ENCODE data around the gene FREY1. TPM values are rescaled to one million over a fixed set of nuclear protein-coding genes. Genes with fewer than 3 reads are reported as not detected.

The FREY1 gene
- total and polyA plus RNA-seq, 2 of the 4 experiments (the other 2 are of a cell fraction) = 0.21 TPM; not detected in 1

DNA sequence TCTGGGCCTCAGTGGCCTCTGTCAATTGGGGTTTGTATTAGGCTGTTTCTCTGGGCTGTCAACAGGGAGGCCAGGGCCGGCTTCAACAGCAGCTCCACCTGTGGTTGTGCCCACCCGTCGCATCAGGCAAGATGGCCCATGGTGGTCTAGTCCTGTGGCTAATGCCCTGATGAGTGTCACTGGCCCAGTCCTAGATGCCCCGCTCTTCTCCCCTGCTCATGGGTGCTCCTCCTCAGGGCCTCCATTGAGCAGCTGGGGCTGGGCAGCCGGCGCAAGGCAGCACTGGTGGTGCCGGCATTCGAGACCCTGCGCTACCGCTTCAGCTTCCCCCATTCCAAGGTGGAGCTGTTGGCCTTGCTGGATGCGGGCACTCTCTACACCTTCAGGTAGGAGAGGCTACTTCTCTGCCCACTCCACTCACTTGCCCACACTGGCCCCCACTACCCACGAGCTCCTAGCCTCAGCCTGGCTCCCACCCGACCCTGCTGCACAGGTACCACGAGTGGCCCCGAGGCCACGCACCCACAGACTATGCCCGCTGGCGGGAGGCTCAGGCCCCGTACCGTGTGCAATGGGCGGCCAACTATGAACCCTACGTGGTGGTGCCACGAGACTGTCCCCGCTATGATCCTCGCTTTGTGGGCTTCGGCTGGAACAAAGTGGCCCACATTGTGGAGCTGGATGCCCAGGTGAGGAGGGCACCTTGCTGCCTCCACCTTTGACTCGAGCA lies 20.8 kb upstream of the FREY1 start:
- H2AK9ac ChIP-seq (replicated peaks; ENCODE audit: low read depth, low read length, poor library complexity) = no peak overlapping the region
- no peaks in the 10 kb centered on the region for H3K79me1 ChIP-seq (ENCODE audit: low read depth in 1 of 2, low read length in 2 of 2)
- H4K8ac ChIP-seq (ENCODE audit: low read depth in 2 of 2, low read length in 2 of 2) = no peak overlapping the region
- H3K18ac ChIP-seq (ENCODE audit: low read depth, low read length) = no peak overlapping the region
- ATAC-seq (ENCODE audit: low read depth) = no peak
- H4K20me1 ChIP-seq (ENCODE audit: insufficient read depth, low read length) = peaks cover 7% of the 10 kb centered on the region
- CTCF ChIA-PET = no interaction called here
- BruUV-seq (replicated peaks) = no TSS peak
- H2BK20ac ChIP-seq (ENCODE audit: low read depth, low read length) = no peak overlapping the region
- 93% methylated on average over 21 of the region's 27 CpGs; no CpG with 5 or more reads in 1 of the 2 experiments for WGBS, 2 experiments (ENCODE audit: extremely low coverage in 2 of 2, insufficient read length in 1 of 2)
- POLR2A ChIA-PET (ENCODE audit: unreplicated experiment) = no interaction called here
- no peak overlapping the region for H4K91ac ChIP-seq (ENCODE audit: insufficient read depth, low read depth, low read length)
- H3K9ac ChIP-seq (ENCODE audit: low read depth, low read length) = no peak overlapping the region
- no peak overlapping the region for H2BK5ac ChIP-seq (ENCODE audit: low read depth, low read length, poor library complexity, severe bottlenecking)
- H3K4me1 ChIP-seq (ENCODE audit: control insufficient read depth, insufficient read depth, low read length) = no peaks in the 10 kb centered on the region; the same call in 1 of the 2 replicates
- peaks cover 12% of the 10 kb centered on the region for H3K36me3 ChIP-seq (ENCODE audit: control insufficient read depth, insufficient read depth, low read length)
- dilution Hi-C loops (cut with HindIII; ENCODE audit: low sequenced_read_pairs, unreplicated experiment) (no loop called here), in situ Hi-C loops (cut with MboI; ENCODE audit: low sequenced_read_pairs) (no loop called here), intact Hi-C loops (cut with micrococcal nuclease) (no loop called here)
- no peak for DNase-seq
- no peak overlapping the region for H2BK120ac ChIP-seq (ENCODE audit: low read depth, low read length)
- H3K4me2 ChIP-seq (ENCODE audit: low read depth, low read length) = no peak overlapping the region
- H3K27me3 ChIP-seq (ENCODE audit: control insufficient read depth, insufficient read depth, low read length) = peaks cover 30% of the 10 kb centered on the region
- H3K9me1 ChIP-seq (ENCODE audit: insufficient read depth, low read length) = no peaks in the 10 kb centered on the region
- H3K27ac ChIP-seq (ENCODE audit: insufficient read depth, low read length) = no peak overlapping the region
- TF ChIP-seq, protein P1, sequence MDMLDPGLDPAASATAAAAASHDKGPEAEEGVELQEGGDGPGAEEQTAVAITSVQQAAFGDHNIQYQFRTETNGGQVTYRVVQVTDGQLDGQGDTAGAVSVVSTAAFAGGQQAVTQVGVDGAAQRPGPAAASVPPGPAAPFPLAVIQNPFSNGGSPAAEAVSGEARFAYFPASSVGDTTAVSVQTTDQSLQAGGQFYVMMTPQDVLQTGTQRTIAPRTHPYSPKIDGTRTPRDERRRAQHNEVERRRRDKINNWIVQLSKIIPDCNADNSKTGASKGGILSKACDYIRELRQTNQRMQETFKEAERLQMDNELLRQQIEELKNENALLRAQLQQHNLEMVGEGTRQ (IDR thresholded peaks at IDR 0.05; ENCODE audit: low read depth, low read length) = no peak
- no peak for TF ChIP-seq RFX5 (IDR thresholded peaks at IDR 0.05; ENCODE audit: low read depth, low read length)
- TF ChIP-seq SMC3 (IDR thresholded peaks at IDR 0.05; ENCODE audit: low read depth, low read length) = no peak
- TF ChIP-seq MAFK (IDR thresholded peaks at IDR 0.05; ENCODE audit: low read depth, low read length) = no peak
- TF ChIP-seq BHLHE40 (IDR thresholded peaks at IDR 0.05; ENCODE audit: low read depth, low read length) = no peak
- no peak for TF ChIP-seq MAZ (IDR thresholded peaks at IDR 0.05; ENCODE audit: borderline replicate concordance, low read depth, low read length)
- TF ChIP-seq, protein P2, sequence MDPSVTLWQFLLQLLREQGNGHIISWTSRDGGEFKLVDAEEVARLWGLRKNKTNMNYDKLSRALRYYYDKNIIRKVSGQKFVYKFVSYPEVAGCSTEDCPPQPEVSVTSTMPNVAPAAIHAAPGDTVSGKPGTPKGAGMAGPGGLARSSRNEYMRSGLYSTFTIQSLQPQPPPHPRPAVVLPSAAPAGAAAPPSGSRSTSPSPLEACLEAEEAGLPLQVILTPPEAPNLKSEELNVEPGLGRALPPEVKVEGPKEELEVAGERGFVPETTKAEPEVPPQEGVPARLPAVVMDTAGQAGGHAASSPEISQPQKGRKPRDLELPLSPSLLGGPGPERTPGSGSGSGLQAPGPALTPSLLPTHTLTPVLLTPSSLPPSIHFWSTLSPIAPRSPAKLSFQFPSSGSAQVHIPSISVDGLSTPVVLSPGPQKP (IDR thresholded peaks at IDR 0.05; ENCODE audit: borderline replicate concordance, low read depth, low read length) = no peak
- TF ChIP-seq, protein P3, sequence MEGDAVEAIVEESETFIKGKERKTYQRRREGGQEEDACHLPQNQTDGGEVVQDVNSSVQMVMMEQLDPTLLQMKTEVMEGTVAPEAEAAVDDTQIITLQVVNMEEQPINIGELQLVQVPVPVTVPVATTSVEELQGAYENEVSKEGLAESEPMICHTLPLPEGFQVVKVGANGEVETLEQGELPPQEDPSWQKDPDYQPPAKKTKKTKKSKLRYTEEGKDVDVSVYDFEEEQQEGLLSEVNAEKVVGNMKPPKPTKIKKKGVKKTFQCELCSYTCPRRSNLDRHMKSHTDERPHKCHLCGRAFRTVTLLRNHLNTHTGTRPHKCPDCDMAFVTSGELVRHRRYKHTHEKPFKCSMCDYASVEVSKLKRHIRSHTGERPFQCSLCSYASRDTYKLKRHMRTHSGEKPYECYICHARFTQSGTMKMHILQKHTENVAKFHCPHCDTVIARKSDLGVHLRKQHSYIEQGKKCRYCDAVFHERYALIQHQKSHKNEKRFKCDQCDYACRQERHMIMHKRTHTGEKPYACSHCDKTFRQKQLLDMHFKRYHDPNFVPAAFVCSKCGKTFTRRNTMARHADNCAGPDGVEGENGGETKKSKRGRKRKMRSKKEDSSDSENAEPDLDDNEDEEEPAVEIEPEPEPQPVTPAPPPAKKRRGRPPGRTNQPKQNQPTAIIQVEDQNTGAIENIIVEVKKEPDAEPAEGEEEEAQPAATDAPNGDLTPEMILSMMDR (conservative IDR thresholded peaks at IDR 0.05; ENCODE audit: low read depth, low read length) = no peak
- no peak for TF ChIP-seq FOS (IDR thresholded peaks at IDR 0.05; ENCODE audit: low read depth, low read length)
- no peak for TF ChIP-seq CEBPB (IDR thresholded peaks at IDR 0.05; ENCODE audit: low read depth, low read length)
- TF ChIP-seq RAD21 (IDR thresholded peaks at IDR 0.05; ENCODE audit: low read length) = no peak
- TF ChIP-seq MXI1 (IDR thresholded peaks at IDR 0.05; ENCODE audit: borderline replicate concordance, low read depth, low read length) = no peak
- H2AFZ ChIP-seq (replicated peaks; ENCODE audit: low read length, poor library complexity) = no peak overlapping the region
- H3K4me3 ChIP-seq (ENCODE audit: insufficient read depth, low read depth, low read length) = no peak overlapping the region
- no peak overlapping the region for H2AK5ac ChIP-seq (ENCODE audit: low read depth, low read length)
- no peak overlapping the region for H3K14ac ChIP-seq (replicated peaks; ENCODE audit: low read depth, low read length)
- no peak overlapping the region for H3K56ac ChIP-seq (ENCODE audit: extremely low read depth, insufficient read depth, low read length)
- H3K4ac ChIP-seq (ENCODE audit: low read depth, low read length) = no peak overlapping the region
- H3K9me3 ChIP-seq (ENCODE audit: control insufficient read depth, insufficient read depth, low read length) = no peaks in the 10 kb centered on the region
- no peak overlapping the region for H4K5ac ChIP-seq (ENCODE audit: low read depth, low read length)
- no peak overlapping the region for H3K23ac ChIP-seq (ENCODE audit: low read depth, low read length)
- H2BK15ac ChIP-seq (ENCODE audit: low read depth, low read length) = no peak overlapping the region
